HEK293 (cell line): ENCODE data around the gene SYS1.
A peak's percentile ranks its signal among the peaks of the same experiment; 100 is the strongest.

Source experiments
- GFI1B ChIP-seq: fragments of 450-650 bp; formaldehyde crosslinking; IDR thresholded peaks from 2 replicates; pipeline ENCODE4 v1.5.1; 2016; ENCODE audit warnings: missing biosample characterization, missing genetic modification characterization
- OVOL3 ChIP-seq: fragments of 450-650 bp; formaldehyde crosslinking; IDR thresholded peaks from 2 replicates; pipeline ENCODE4 v1.5.1; 2016; ENCODE audit warnings: missing biosample characterization, missing genetic modification characterization
- SCRT1 ChIP-seq: fragments of 450-650 bp; formaldehyde crosslinking; IDR thresholded peaks from 2 replicates; pipeline ENCODE4 v1.5.1; 2016; ENCODE audit warnings: missing biosample characterization, missing genetic modification characterization, borderline replicate concordance
- YY2 ChIP-seq: fragments of 450-650 bp; formaldehyde crosslinking; IDR thresholded peaks from 2 replicates; pipeline ENCODE4 v1.5.1; 2016; ENCODE audit warnings: missing biosample characterization, missing genetic modification characterization
- ZBTB1 ChIP-seq: fragments of 450-650 bp; formaldehyde crosslinking; IDR thresholded peaks from 2 replicates; pipeline ENCODE4 v1.5.1; 2016; ENCODE audit warnings: missing biosample characterization, missing genetic modification characterization
- ZFP3 ChIP-seq: fragments of 450-650 bp; formaldehyde crosslinking; IDR thresholded peaks from 2 replicates; pipeline ENCODE4 v1.5.1; 2016; ENCODE audit warnings: low read depth, missing biosample characterization, missing genetic modification characterization
- ZFP37 ChIP-seq: fragments of 450-650 bp; formaldehyde crosslinking; IDR thresholded peaks from 2 replicates; pipeline ENCODE4 v1.5.1; 2016; ENCODE audit warnings: missing biosample characterization, missing genetic modification characterization
- ZNF146 ChIP-seq: fragments of 450-650 bp; formaldehyde crosslinking; IDR thresholded peaks from 2 replicates; pipeline ENCODE4 v1.5.1; 2016; ENCODE audit warnings: missing biosample characterization, missing genetic modification characterization
- ZNF16 ChIP-seq: fragments of 450-650 bp; formaldehyde crosslinking; IDR thresholded peaks from 2 replicates; pipeline ENCODE4 v1.5.1; 2016; ENCODE audit warnings: low read depth, missing biosample characterization, missing genetic modification characterization
- ZNF302 ChIP-seq: fragments of 450-650 bp; formaldehyde crosslinking; IDR thresholded peaks from 2 replicates; pipeline ENCODE4 v1.5.1; 2016; ENCODE audit warnings: missing biosample characterization, missing genetic modification characterization, low read depth
- ZNF350 ChIP-seq: fragments of 450-650 bp; formaldehyde crosslinking; IDR thresholded peaks from 2 replicates; pipeline ENCODE4 v1.5.0; 2017; ENCODE audit warnings: missing biosample characterization, mild to moderate bottlenecking, missing genetic modification characterization
- ZNF426 ChIP-seq: fragments of 450-650 bp; formaldehyde crosslinking; IDR thresholded peaks from 2 replicates; pipeline ENCODE4 v1.5.1; 2017; ENCODE audit warnings: missing biosample characterization, missing genetic modification characterization, mild to moderate bottlenecking, inconsistent platforms, moderate library complexity
- ZNF544 ChIP-seq: fragments of 450-650 bp; formaldehyde crosslinking; IDR thresholded peaks from 2 replicates; pipeline ENCODE4 v1.5.0; 2017; ENCODE audit warnings: missing biosample characterization, missing genetic modification characterization
- ZNF548 ChIP-seq: fragments of 450-650 bp; formaldehyde crosslinking; IDR thresholded peaks from 2 replicates; pipeline ENCODE4 v1.5.1; 2016; ENCODE audit warnings: missing biosample characterization, missing genetic modification characterization
- ZNF561 ChIP-seq: fragments of 450-650 bp; IDR thresholded peaks from 2 replicates; pipeline ENCODE4 v1.5.1; 2018; ENCODE audit warnings: missing biosample characterization, missing genetic modification characterization, borderline replicate concordance
- ZNF654 ChIP-seq: fragments of 450-650 bp; formaldehyde crosslinking; IDR thresholded peaks from 2 replicates; pipeline ENCODE4 v1.5.1; 2016; ENCODE audit warnings: low read depth, missing biosample characterization, missing genetic modification characterization
- ZNF785 ChIP-seq: fragments of 450-650 bp; formaldehyde crosslinking; IDR thresholded peaks from 2 replicates; pipeline ENCODE4 v1.5.1; 2016; ENCODE audit warnings: missing biosample characterization, missing genetic modification characterization
- TF ChIP-seq, protein P1 (sequence below): fragments of 450-650 bp; formaldehyde crosslinking; IDR thresholded peaks from 2 replicates; pipeline ENCODE4 v1.5.1; 2016; ENCODE audit warnings: missing biosample characterization, missing genetic modification characterization
- TF ChIP-seq, protein P2 (sequence below): fragments of 450-650 bp; formaldehyde crosslinking; IDR thresholded peaks from 2 replicates; pipeline ENCODE4 v1.5.1; 2017; ENCODE audit warnings: missing biosample characterization, missing genetic modification characterization
- TF ChIP-seq, protein P3 (sequence below): fragments of 450-650 bp; formaldehyde crosslinking; IDR thresholded peaks from 2 replicates; pipeline ENCODE4 v1.5.1; 2017; ENCODE audit warnings: missing biosample characterization, missing genetic modification characterization
- TF ChIP-seq, protein P4 (sequence below): fragments of 450-650 bp; formaldehyde crosslinking; IDR thresholded peaks from 2 replicates; pipeline ENCODE4 v1.5.1; 2016; ENCODE audit warnings: missing biosample characterization, missing genetic modification characterization
- TF ChIP-seq, protein P5 (sequence below): fragments of 450-650 bp; formaldehyde crosslinking; IDR thresholded peaks from 2 replicates; pipeline ENCODE4 v1.5.1; 2016; ENCODE audit warnings: missing biosample characterization, missing genetic modification characterization
- TF ChIP-seq, protein P6 (sequence below): fragments of 450-650 bp; formaldehyde crosslinking; IDR thresholded peaks from 2 replicates; pipeline ENCODE4 v1.5.0; 2017; ENCODE audit warnings: missing biosample characterization, missing genetic modification characterization, borderline replicate concordance
- TF ChIP-seq, protein P7 (sequence below): fragments of 450-650 bp; formaldehyde crosslinking; IDR thresholded peaks from 2 replicates; pipeline ENCODE4 v1.5.1; 2016; ENCODE audit warnings: missing biosample characterization, missing genetic modification characterization, low read depth

Gene SYS1

DNA sequence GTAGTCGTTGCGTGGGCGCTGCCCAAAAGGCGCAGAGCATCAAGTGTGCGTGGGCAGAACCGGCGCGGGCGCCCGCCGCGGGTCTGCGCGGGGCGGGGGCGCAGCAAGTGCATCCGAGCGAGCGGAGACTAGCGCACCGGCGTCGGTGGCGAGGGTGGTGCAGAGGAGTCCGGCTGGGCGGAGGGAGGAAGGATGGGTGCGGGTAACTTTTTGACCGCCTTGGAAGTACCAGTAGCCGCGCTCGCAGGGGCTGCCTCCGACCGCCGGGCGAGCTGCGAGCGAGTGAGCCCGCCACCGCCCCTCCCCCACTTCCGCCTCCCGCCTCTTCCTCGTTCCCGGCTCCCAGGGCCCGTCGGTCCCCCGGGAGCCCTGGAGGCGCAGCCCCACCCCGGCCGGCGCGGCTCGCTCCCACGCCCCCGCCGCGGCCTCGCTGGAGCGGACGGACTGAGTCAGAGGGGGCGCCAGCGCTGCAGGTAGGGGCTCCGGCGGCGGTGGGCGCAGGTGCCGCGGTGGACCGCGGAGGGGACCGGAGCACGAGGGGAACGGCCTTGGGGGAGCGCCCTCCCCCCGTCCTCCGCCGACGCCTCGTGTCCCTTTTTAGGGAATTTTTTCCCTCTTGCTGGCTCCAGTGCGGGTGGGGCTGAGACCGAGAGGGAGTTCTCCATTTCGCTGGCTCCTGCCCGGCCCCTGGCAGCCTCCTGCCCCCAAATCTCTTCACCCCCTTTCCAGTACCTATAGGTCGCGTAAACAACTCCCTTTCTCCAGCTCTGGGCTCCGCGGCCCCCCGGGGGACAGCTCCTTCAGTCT is 43.5 kb downstream of the SYS1 start (continued):
- TF ChIP-seq YY2 (tag by site-specific recombination), result no peak
- TF ChIP-seq, protein P1, sequence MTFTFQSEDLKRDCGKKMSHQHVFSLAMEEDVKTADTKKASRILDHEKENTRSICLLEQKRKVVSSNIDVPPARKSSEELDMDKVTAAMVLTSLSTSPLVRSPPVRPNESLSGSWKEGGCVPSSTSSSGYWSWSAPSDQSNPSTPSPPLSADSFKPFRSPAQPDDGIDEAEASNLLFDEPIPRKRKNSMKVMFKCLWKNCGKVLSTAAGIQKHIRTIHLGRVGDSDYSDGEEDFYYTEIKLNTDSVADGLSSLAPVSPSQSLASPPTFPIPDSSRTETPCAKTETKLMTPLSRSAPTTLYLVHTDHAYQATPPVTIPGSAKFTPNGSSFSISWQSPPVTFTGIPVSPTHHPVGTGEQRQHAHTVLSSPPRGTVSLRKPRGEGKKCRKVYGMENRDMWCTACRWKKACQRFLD, result no peak
- TF ChIP-seq ZNF654, result no peak
- TF ChIP-seq, protein P2, sequence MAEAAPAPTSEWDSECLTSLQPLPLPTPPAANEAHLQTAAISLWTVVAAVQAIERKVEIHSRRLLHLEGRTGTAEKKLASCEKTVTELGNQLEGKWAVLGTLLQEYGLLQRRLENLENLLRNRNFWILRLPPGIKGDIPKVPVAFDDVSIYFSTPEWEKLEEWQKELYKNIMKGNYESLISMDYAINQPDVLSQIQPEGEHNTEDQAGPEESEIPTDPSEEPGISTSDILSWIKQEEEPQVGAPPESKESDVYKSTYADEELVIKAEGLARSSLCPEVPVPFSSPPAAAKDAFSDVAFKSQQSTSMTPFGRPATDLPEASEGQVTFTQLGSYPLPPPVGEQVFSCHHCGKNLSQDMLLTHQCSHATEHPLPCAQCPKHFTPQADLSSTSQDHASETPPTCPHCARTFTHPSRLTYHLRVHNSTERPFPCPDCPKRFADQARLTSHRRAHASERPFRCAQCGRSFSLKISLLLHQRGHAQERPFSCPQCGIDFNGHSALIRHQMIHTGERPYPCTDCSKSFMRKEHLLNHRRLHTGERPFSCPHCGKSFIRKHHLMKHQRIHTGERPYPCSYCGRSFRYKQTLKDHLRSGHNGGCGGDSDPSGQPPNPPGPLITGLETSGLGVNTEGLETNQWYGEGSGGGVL (tag by site-specific recombination), result 0 out of 2 replicates have a peak, but pooled peaks have one; percentile 6
- TF ChIP-seq, protein P3, sequence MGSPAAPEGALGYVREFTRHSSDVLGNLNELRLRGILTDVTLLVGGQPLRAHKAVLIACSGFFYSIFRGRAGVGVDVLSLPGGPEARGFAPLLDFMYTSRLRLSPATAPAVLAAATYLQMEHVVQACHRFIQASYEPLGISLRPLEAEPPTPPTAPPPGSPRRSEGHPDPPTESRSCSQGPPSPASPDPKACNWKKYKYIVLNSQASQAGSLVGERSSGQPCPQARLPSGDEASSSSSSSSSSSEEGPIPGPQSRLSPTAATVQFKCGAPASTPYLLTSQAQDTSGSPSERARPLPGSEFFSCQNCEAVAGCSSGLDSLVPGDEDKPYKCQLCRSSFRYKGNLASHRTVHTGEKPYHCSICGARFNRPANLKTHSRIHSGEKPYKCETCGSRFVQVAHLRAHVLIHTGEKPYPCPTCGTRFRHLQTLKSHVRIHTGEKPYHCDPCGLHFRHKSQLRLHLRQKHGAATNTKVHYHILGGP (tag by site-specific recombination), result no peak
- TF ChIP-seq ZBTB1 (tag by site-specific recombination), result peak; percentile 80; the same call in 1 of the 2 replicates
- no peak for TF ChIP-seq ZNF16 (tag by site-specific recombination)
- no peak for TF ChIP-seq OVOL3 (tag by site-specific recombination)
- TF ChIP-seq ZNF544 (tag by site-specific recombination), result no peak
- TF ChIP-seq, protein P4, sequence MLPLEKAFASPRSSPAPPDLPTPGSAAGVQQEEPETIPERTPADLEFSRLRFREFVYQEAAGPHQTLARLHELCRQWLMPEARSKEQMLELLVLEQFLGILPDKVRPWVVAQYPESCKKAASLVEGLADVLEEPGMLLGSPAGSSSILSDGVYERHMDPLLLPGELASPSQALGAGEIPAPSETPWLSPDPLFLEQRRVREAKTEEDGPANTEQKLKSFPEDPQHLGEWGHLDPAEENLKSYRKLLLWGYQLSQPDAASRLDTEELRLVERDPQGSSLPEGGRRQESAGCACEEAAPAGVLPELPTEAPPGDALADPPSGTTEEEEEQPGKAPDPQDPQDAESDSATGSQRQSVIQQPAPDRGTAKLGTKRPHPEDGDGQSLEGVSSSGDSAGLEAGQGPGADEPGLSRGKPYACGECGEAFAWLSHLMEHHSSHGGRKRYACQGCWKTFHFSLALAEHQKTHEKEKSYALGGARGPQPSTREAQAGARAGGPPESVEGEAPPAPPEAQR, result no peak
- TF ChIP-seq ZNF146 (tag by site-specific recombination), result peak; percentile 12; the same call in 1 of the 2 replicates
- no peak for TF ChIP-seq ZNF350 (tag by site-specific recombination)
- no peak for TF ChIP-seq ZNF302 (tag by site-specific recombination)
- TF ChIP-seq ZFP37 (tag by site-specific recombination), result 0 out of 2 replicates have a peak, but pooled peaks have one; percentile 31
- TF ChIP-seq ZNF548 (tag by site-specific recombination), result no peak
- TF ChIP-seq ZNF426 (tag by site-specific recombination), result no peak
- TF ChIP-seq, protein P5, sequence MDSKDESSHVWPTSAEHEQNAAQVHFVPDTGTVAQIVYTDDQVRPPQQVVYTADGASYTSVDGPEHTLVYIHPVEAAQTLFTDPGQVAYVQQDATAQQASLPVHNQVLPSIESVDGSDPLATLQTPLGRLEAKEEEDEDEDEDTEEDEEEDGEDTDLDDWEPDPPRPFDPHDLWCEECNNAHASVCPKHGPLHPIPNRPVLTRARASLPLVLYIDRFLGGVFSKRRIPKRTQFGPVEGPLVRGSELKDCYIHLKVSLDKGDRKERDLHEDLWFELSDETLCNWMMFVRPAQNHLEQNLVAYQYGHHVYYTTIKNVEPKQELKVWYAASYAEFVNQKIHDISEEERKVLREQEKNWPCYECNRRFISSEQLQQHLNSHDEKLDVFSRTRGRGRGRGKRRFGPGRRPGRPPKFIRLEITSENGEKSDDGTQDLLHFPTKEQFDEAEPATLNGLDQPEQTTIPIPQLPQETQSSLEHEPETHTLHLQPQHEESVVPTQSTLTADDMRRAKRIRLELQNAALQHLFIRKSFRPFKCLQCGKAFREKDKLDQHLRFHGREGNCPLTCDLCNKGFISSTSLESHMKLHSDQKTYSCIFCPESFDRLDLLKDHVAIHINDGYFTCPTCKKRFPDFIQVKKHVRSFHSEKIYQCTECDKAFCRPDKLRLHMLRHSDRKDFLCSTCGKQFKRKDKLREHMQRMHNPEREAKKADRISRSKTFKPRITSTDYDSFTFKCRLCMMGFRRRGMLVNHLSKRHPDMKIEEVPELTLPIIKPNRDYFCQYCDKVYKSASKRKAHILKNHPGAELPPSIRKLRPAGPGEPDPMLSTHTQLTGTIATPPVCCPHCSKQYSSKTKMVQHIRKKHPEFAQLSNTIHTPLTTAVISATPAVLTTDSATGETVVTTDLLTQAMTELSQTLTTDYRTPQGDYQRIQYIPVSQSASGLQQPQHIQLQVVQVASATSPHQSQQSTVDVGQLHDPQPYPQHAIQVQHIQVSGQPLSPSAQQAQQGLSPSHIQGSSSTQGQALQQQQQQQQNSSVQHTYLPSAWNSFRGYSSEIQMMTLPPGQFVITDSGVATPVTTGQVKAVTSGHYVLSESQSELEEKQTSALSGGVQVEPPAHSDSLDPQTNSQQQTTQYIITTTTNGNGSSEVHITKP (tag by site-specific recombination), result peak; percentile 77
- TF ChIP-seq GFI1B (tag by site-specific recombination), result no peak
- TF ChIP-seq ZNF561 (tag by site-specific recombination), result peak; percentile 85; the same call in 1 of the 2 replicates
- no peak for TF ChIP-seq SCRT1 (tag by site-specific recombination)
- no peak for TF ChIP-seq ZFP3 (tag by site-specific recombination)
- no peak for TF ChIP-seq ZNF785 (tag by site-specific recombination)
- TF ChIP-seq, protein P6, sequence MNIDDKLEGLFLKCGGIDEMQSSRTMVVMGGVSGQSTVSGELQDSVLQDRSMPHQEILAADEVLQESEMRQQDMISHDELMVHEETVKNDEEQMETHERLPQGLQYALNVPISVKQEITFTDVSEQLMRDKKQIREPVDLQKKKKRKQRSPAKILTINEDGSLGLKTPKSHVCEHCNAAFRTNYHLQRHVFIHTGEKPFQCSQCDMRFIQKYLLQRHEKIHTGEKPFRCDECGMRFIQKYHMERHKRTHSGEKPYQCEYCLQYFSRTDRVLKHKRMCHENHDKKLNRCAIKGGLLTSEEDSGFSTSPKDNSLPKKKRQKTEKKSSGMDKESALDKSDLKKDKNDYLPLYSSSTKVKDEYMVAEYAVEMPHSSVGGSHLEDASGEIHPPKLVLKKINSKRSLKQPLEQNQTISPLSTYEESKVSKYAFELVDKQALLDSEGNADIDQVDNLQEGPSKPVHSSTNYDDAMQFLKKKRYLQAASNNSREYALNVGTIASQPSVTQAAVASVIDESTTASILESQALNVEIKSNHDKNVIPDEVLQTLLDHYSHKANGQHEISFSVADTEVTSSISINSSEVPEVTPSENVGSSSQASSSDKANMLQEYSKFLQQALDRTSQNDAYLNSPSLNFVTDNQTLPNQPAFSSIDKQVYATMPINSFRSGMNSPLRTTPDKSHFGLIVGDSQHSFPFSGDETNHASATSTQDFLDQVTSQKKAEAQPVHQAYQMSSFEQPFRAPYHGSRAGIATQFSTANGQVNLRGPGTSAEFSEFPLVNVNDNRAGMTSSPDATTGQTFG, result no peak
- TF ChIP-seq, protein P7, sequence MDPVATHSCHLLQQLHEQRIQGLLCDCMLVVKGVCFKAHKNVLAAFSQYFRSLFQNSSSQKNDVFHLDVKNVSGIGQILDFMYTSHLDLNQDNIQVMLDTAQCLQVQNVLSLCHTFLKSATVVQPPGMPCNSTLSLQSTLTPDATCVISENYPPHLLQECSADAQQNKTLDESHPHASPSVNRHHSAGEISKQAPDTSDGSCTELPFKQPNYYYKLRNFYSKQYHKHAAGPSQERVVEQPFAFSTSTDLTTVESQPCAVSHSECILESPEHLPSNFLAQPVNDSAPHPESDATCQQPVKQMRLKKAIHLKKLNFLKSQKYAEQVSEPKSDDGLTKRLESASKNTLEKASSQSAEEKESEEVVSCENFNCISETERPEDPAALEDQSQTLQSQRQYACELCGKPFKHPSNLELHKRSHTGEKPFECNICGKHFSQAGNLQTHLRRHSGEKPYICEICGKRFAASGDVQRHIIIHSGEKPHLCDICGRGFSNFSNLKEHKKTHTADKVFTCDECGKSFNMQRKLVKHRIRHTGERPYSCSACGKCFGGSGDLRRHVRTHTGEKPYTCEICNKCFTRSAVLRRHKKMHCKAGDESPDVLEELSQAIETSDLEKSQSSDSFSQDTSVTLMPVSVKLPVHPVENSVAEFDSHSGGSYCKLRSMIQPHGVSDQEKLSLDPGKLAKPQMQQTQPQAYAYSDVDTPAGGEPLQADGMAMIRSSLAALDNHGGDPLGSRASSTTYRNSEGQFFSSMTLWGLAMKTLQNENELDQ (tag by site-specific recombination), result no peak
